Measurements from ENCODE around the gene NEUROD2.

DNA sequence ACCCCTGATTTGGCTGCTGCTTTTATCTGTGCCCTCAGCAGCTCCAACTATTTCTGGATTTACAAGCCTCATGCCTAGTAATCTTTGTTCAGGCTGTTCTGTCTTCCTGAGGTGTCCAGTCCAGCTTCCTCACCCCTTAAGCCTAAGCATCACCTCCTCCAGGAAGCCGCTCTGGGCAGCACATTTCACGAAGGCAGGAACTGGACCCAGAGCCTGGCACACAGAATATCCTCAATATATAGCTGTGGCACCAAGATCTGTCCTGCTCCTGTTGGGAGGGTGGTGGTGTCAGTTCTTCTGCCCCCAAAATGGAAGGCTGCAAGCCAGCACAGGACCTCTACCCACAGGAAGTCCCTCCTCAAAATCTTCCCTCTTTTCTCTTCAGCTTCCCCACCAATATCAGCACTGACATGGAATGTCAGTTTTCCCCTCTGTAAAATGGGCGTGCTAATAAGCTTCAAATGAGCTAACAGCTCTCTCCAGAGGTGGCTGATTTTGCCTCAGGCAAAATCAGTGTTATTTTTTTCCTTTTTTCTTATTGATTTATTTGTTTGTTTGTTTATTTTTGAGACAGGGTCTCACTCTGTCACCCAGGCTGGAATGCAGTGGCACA is 6.9 kb upstream of the NEUROD2 start:
- TF ChIP-seq CTCF (IDR thresholded peaks at IDR 0.05) (no peak), JUND (IDR thresholded peaks at IDR 0.05) (no peak), EZH2phosphoT487 (IDR thresholded peaks at IDR 0.05; ENCODE audit: borderline replicate concordance, low read depth) (no peak), RFX5 (IDR thresholded peaks at IDR 0.05; ENCODE audit: low read length) (no peak)
- TF ChIP-seq, protein P1, sequence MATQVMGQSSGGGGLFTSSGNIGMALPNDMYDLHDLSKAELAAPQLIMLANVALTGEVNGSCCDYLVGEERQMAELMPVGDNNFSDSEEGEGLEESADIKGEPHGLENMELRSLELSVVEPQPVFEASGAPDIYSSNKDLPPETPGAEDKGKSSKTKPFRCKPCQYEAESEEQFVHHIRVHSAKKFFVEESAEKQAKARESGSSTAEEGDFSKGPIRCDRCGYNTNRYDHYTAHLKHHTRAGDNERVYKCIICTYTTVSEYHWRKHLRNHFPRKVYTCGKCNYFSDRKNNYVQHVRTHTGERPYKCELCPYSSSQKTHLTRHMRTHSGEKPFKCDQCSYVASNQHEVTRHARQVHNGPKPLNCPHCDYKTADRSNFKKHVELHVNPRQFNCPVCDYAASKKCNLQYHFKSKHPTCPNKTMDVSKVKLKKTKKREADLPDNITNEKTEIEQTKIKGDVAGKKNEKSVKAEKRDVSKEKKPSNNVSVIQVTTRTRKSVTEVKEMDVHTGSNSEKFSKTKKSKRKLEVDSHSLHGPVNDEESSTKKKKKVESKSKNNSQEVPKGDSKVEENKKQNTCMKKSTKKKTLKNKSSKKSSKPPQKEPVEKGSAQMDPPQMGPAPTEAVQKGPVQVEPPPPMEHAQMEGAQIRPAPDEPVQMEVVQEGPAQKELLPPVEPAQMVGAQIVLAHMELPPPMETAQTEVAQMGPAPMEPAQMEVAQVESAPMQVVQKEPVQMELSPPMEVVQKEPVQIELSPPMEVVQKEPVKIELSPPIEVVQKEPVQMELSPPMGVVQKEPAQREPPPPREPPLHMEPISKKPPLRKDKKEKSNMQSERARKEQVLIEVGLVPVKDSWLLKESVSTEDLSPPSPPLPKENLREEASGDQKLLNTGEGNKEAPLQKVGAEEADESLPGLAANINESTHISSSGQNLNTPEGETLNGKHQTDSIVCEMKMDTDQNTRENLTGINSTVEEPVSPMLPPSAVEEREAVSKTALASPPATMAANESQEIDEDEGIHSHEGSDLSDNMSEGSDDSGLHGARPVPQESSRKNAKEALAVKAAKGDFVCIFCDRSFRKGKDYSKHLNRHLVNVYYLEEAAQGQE (IDR thresholded peaks at IDR 0.05; ENCODE audit: low read depth, low read length), result no peak
